Activated naive CD4-positive, alpha-beta T cell treated with anti-CD3 and anti-CD28 coated beads, Interleukin-2, amount 50 U/mL, for 16 hours (primary cell): Measurements from ENCODE around the gene ZNF814.
"Not testable (repeated sequence)": the region's sequence is repeated elsewhere in the genome, so short reads cannot be mapped to it uniquely, and the experiment has no call there.

Source experiments
- DNase-seq: peaks from one replicate; pipeline ENCODE4 v3.0.0-alpha.2; 2020

Gene ZNF814

DNA sequence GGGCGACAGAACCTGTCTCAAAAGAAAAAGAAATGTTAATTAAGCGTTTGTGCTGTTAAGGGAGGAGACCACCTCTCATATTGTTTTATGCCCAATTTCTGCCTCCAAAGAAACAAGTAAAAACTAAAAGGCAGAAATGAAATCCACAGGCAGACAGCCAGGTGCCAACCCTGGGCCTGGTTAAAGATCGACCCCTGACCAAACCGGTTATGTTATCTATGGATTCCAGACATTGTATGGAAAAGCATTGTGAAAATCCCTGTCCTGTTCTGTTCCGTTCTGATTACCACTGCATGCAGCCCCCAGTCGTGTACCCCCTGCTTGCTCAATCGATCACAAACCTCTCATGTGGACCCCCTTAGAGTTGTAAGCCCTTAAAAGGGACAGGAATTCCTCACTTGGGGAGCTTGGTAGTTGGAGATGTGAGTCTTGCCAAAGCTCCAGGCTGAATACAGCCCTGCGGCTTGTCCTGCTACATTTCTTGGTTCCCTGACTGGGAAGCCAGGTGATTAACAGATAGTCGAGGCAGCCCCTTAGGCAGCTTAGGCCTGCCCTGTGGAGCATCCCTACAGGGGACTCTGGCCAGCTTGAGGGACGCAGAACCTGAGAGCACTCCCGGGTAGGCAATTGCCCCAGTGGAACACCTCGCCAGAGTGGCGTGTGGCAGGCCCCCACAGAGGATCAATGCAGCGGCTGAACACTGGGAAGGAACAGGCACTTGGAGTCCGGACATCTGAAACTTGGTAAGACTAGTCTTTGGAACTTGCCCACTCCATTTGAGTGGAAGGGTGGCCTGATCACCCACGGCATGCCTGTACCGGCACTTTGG is 73.4 kb downstream of the ZNF814 start:
- DNase-seq, result no peak

DNA sequence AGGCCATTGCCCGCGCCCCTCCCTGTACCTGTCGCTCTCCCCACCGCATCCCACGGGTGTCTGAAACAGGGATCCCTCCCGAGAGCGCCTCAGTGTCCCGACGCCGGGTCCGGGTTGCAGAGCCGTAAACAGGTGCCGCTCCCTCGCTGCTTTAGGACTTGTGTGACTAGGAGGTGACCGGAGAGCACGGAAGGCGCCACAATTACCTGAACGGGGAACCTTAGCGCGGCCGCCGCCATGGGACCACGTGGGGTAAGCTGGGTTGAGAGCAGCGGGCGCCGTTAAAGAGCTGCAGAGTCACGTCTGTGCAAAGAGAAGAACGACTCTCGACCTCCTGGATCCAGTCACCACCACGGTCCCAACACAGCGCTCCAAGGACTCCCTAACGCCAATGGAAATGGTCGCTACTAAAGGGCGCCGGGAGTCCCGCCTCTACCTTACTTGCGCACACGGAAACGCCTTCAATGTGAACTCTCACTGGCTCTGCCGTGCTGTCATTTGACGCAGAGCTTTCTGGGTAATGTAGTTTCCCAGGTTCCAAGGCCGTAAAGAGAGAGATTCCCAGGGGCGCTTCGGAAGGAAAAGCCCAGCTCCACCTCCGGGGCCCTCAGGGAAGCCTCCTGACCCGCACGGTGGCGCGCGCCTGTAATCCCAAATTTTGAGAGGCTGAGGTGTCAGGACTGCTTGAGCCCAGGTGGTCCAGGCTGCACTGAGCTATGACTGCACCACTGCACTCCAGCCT is 74.2 kb downstream of the ZNF814 start, which contains the start of gene ZNF552:
Gene ZNF552 (minus strand): TSS at position 409 of the 742 bp plus-strand sequence. CDS start 170 bp downstream, at position 239.
- DNase-seq, result peak; percentile 75

- DNase-seq, result no peak
Observed at GRCh38 chr19:57813919-57814504, 74.8 kb downstream of the ZNF814 start.

- DNase-seq, result not testable (repeated sequence)
Observed at GRCh38 chr19:57812975-57813820, 75.6 kb downstream of the ZNF814 start.

GRCh38 chr19:57812226-57812625 is 76.6 kb downstream of the ZNF814 start:
- DNase-seq, result no peak

GRCh38 chr19:57810410-57811295 is 78.2 kb downstream of the ZNF814 start:
- not testable (repeated sequence) for DNase-seq

DNA sequence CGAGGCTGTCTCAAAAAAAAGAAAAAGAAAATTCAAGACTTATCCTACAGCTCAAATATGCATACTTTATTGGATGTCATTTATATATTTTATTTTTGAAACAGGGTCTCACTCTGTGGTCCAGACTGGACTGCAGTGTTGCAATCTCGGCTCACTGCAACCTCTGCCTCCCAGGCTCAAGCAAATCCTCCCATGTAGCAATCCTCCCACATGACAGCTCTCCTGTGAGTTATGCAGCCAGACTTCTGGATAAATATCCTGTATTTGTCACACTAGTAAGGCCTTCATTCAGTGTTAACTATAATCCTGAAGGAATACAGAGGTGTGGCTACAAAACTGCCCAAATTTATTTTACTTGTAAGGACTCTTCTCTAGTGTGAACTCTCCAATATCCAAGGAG is 81.3 kb downstream of the ZNF814 start:
- no peak for DNase-seq

GRCh38 chr19:57803594-57804325 is 85.1 kb downstream of the ZNF814 start:
- no peak for DNase-seq

DNA sequence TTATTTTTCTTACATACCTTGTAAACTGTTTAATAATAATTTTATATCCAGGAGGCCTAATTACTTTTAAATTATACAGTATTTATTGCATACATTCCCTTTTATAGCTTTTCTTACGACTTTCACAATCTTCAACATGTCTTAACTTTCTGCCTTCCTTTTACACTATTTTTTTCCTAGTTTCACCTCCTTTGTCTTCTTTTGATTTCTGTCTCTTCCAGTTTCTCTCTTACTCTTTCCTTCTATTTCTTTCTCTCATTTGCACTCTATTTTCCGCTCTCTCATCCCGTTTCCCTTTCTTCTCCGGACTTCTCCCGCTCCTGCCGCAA is 85.6 kb downstream of the ZNF814 start:
- no peak for DNase-seq

DNA sequence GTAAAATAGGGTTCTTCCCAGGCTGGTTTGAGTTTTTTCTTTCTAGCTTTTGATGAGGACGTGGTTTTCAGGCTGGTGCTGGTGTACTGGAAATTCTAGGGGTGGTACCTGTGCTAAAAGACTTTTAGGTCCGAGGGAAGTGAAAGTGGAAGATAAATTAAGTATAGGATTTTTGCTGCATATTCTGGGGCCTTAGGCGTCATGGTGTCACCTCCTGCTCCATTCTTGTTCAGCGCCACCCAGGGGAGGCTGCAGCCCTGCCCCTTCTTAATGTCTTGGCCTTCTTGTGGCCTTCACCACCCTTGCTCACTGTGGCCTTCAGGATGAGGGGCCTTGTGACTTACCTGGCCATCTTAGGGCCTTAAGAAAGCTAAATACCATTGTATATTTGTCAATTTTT is 86.6 kb downstream of the ZNF814 start:
- DNase-seq, result no peak

DNA sequence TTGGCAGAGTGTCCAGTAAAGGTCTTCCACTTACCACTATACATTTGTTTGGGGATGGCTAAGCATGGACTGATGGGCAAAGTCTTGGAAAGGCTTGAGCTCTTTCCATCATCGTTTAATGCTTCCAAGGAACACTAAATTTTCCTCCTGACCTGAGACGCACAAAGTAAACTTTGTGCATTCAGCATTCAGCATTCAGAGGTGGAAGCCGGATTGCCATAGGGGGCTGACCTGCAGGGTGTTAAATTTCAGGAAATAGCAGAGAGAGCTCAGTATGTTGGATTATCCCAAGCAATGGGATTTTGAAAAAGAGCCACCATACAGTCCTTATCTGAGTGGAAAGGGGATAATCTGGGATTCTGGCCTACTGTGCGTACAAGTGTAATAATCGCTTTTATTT is 88.1 kb downstream of the ZNF814 start:
- DNase-seq, result no peak
